ENCODE measurements around the gene ADD3. TPM values are rescaled to one million over a fixed set of nuclear protein-coding genes. Genes with fewer than 3 reads are reported as not detected.

The ADD3 gene
- total RNA-seq, 1 experiment from 2014 or later = 59.9 TPM

DNA sequence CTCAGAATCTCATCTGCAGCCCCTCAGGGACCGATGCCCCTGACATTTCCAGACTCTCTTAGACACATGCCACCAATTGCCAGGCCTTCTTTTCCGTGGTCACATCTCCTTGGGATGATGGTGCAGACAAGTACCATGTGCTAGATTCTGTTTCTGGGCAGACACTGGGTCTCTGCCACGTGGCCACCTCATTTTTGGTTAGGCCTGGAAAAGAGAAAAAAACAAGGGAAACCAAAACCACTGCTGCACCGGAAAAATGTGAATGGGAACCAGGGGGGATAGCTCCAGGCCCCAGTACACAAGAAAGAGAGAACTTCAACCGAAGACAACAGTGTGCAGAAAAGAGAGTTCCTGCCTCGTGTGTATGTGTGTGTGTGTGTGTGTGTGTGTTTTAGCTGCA, 176.6 kb downstream of the ADD3 start:
- no peak overlapping the region for H2BK12ac ChIP-seq (ENCODE audit: insufficient read length, low read depth, low read length)
- no peak overlapping the region for H2BK20ac ChIP-seq (ENCODE audit: low read depth, low read length, poor library complexity, severe bottlenecking)
- no peak overlapping the region for H3K14ac ChIP-seq (ENCODE audit: insufficient read depth, low read length)
- no peaks in the 10 kb centered on the region for H3K79me1 ChIP-seq (ENCODE audit: insufficient read depth, low read depth, low read length, poor library complexity, severe bottlenecking)
- H3K4ac ChIP-seq (ENCODE audit: low read depth, low read length) = no peak overlapping the region
- Mint-ChIP-seq H3K9me3 (no peaks in the 10 kb centered on the region), H3K27me3 (ENCODE audit: low read depth) (peaks cover 65% of the 10 kb centered on the region), H3K4me1 (no peaks in the 10 kb centered on the region), H3K36me3 (ENCODE audit: insufficient read depth in 1 of 3, low read depth in 3 of 3) (no peaks in the 10 kb centered on the region), H3K27ac (no peak overlapping the region), H3K4me3 (no peak overlapping the region)
- no CpG with 5 or more reads among the region's 6 CpGs for WGBS (ENCODE audit: extremely low coverage, insufficient read length, low lambda C conversion rate)
- no peak overlapping the region for H3K56ac ChIP-seq (ENCODE audit: insufficient read length, low read depth, low read length)
- H3K27ac ChIP-seq (ENCODE audit: insufficient read length, low read depth, low read length) = no peak overlapping the region
- H2BK15ac ChIP-seq (ENCODE audit: low read depth, low read length) = no peak overlapping the region
- no peaks in the 10 kb centered on the region for H4K20me1 ChIP-seq (ENCODE audit: control insufficient read depth, insufficient read depth, insufficient read length)
- H4K8ac ChIP-seq (replicated peaks; ENCODE audit: insufficient read length, low read depth, low read length) = no peak overlapping the region
- H3K23ac ChIP-seq (ENCODE audit: insufficient read length, low read depth, low read length) = no peak overlapping the region
- H2BK5ac ChIP-seq (ENCODE audit: insufficient read length, low read length) = no peak overlapping the region
- no peaks in the 10 kb centered on the region for H3K79me2 ChIP-seq (ENCODE audit: insufficient read depth, low read length)
- H3K27me3 ChIP-seq (ENCODE audit: insufficient read depth, low read length) = no peaks in the 10 kb centered on the region
- no peaks in the 10 kb centered on the region for H3K4me1 ChIP-seq (ENCODE audit: insufficient read depth, low read length)
- no peak overlapping the region for H3K4me2 ChIP-seq (ENCODE audit: insufficient read depth, insufficient read length, low read length)
- H2AK5ac ChIP-seq (ENCODE audit: insufficient read length, low read length) = no peak overlapping the region
- no peak overlapping the region for H2AFZ ChIP-seq (ENCODE audit: low read length)
- H4K91ac ChIP-seq (ENCODE audit: insufficient read length, low read depth, low read length) = no peak overlapping the region
- H3K9me3 ChIP-seq (ENCODE audit: control insufficient read depth, low read depth, low read length) = no peaks in the 10 kb centered on the region
- no peak overlapping the region for H3K18ac ChIP-seq (ENCODE audit: insufficient read length, low read depth, low read length)
- TF ChIP-seq, protein P1, sequence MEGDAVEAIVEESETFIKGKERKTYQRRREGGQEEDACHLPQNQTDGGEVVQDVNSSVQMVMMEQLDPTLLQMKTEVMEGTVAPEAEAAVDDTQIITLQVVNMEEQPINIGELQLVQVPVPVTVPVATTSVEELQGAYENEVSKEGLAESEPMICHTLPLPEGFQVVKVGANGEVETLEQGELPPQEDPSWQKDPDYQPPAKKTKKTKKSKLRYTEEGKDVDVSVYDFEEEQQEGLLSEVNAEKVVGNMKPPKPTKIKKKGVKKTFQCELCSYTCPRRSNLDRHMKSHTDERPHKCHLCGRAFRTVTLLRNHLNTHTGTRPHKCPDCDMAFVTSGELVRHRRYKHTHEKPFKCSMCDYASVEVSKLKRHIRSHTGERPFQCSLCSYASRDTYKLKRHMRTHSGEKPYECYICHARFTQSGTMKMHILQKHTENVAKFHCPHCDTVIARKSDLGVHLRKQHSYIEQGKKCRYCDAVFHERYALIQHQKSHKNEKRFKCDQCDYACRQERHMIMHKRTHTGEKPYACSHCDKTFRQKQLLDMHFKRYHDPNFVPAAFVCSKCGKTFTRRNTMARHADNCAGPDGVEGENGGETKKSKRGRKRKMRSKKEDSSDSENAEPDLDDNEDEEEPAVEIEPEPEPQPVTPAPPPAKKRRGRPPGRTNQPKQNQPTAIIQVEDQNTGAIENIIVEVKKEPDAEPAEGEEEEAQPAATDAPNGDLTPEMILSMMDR (conservative IDR thresholded peaks at IDR 0.05) = no peak
- DNase-seq = no peak
- no peak overlapping the region for H2BK120ac ChIP-seq (ENCODE audit: low read depth, low read length, poor library complexity, severe bottlenecking)
- no peak overlapping the region for H3T11ph ChIP-seq (ENCODE audit: low read length)
- H4K5ac ChIP-seq (ENCODE audit: insufficient read length, low read depth, low read length) = no peak overlapping the region
- no peaks in the 10 kb centered on the region for H3K23me2 ChIP-seq (ENCODE audit: insufficient read length, low read depth, low read length, poor library complexity, severe bottlenecking)
- H3K9ac ChIP-seq (ENCODE audit: extremely low read depth, insufficient read length, low read length) = no peak overlapping the region

Other genes starting within 250 kb of the ADD3 start
- 64.4 and 71.3 TPM in 2 replicates for gene XPNPEP1, start 84.5 kb upstream of the ADD3 start, total RNA-seq (2021)
- gene MXI1, start 199.6 kb downstream of the ADD3 start, total RNA-seq (2021) = 5.6 TPM in 2 replicates

All from H9 (cell line).